Bone marrow (tissue), 2 donors: Measurements from ENCODE around the gene SELENOM.

Source experiments
- DNase-seq, 2 donors: peaks; one replicate each; lab custom pipeline; 2025; lab: John Stamatoyannopoulos, UW

The SELENOM gene

GRCh38 chr22:31091106-31091975 lies 16.0 kb downstream of the SELENOM start:
- DNase-seq, result no peak

- DNase-seq, result no peak
Measured at GRCh38 chr22:31090217-31091085, 16.9 kb downstream of the SELENOM start.

GRCh38 chr22:31089160-31090100 lies 17.9 kb downstream of the SELENOM start:
- DNase-seq, result peak in 1 of 2 donors; percentile 9

- no peak for DNase-seq
Measured at GRCh38 chr22:31088233-31088986, 19.0 kb downstream of the SELENOM start.

GRCh38 chr22:31087744-31088215 lies 19.6 kb downstream of the SELENOM start:
- no peak for DNase-seq

- no peak for DNase-seq
Measured at GRCh38 chr22:31086703-31087330, 20.6 kb downstream of the SELENOM start.

- no peak for DNase-seq
Measured at GRCh38 chr22:31085928-31086327, 21.4 kb downstream of the SELENOM start.

GRCh38 chr22:31085493-31085824 lies 21.9 kb downstream of the SELENOM start:
- DNase-seq, result no peak

GRCh38 chr22:31084811-31085492 lies 22.4 kb downstream of the SELENOM start:
- peak; percentile 49 to 66 for DNase-seq

- DNase-seq, result no peak
Measured at GRCh38 chr22:31083923-31084810, 23.2 kb downstream of the SELENOM start.

GRCh38 chr22:31083377-31083768 lies 24.0 kb downstream of the SELENOM start:
- no peak for DNase-seq

GRCh38 chr22:31082606-31083376 lies 24.6 kb downstream of the SELENOM start:
- DNase-seq, result peak in 1 of 2 donors; percentile 4

GRCh38 chr22:31081963-31082605 lies 25.3 kb downstream of the SELENOM start:
- peak in 1 of 2 donors; percentile 13 for DNase-seq

- DNase-seq, result peak; percentile 68 to 81
Measured at GRCh38 chr22:31080848-31081649, 26.3 kb downstream of the SELENOM start, which contains the start of gene SMTN. Gene SMTN (plus strand): TSS chr22:31081318. CDS start chr22:31083259, 1,941 bp downstream.

GRCh38 chr22:31080164-31080847 lies 27.1 kb downstream of the SELENOM start:
- DNase-seq, result no peak

GRCh38 chr22:31079095-31079642 lies 28.2 kb downstream of the SELENOM start:
- DNase-seq, result no peak
